ENCODE results near the gene ICOS.

Gene ICOS

DNA sequence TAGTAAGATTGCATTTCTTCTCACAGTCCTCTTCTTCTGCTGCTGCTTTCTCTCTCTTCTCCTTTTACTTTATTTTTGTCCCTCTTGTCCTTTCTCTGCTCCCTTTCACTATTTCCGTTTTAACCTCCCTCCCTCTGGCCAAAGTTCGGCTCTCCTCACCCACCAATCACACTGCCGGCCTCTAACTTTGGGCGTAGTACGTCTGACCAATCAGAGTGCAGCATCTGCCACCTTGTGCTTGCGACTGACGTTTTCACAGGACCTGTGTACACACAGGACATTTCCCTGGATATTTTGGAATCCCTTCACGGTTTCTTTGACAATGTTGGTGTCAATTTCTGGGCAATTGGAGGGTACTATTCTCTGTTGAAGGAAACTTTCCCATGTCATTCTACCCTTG, 22.6 kb upstream of the ICOS start:
- H3K9me3 ChIP-seq (ENCODE audit: control insufficient read depth, low read length), result no peaks in the 10 kb centered on the region
- no peaks in the 10 kb centered on the region for H3K79me2 ChIP-seq
- TF ChIP-seq, protein P1, sequence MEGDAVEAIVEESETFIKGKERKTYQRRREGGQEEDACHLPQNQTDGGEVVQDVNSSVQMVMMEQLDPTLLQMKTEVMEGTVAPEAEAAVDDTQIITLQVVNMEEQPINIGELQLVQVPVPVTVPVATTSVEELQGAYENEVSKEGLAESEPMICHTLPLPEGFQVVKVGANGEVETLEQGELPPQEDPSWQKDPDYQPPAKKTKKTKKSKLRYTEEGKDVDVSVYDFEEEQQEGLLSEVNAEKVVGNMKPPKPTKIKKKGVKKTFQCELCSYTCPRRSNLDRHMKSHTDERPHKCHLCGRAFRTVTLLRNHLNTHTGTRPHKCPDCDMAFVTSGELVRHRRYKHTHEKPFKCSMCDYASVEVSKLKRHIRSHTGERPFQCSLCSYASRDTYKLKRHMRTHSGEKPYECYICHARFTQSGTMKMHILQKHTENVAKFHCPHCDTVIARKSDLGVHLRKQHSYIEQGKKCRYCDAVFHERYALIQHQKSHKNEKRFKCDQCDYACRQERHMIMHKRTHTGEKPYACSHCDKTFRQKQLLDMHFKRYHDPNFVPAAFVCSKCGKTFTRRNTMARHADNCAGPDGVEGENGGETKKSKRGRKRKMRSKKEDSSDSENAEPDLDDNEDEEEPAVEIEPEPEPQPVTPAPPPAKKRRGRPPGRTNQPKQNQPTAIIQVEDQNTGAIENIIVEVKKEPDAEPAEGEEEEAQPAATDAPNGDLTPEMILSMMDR (IDR thresholded peaks at IDR 0.05), result no peak
- H3K27me3 ChIP-seq (ENCODE audit: control insufficient read depth, insufficient read depth, low read length), result no peaks in the 10 kb centered on the region
- no peak overlapping the region for H3K9ac ChIP-seq
- H3K27ac ChIP-seq, result no peak overlapping the region
- H3K4me3 ChIP-seq (ENCODE audit: low read depth, low read length), result no peak overlapping the region
- no peaks in the 10 kb centered on the region for H3K36me3 ChIP-seq (ENCODE audit: control insufficient read depth, insufficient read depth, low read length)
- no peak overlapping the region for H3K4me2 ChIP-seq (ENCODE audit: low read length)
- no peaks in the 10 kb centered on the region for H3K4me1 ChIP-seq
- peak overlapping the region; percentile 42 for H2AFZ ChIP-seq

DNA sequence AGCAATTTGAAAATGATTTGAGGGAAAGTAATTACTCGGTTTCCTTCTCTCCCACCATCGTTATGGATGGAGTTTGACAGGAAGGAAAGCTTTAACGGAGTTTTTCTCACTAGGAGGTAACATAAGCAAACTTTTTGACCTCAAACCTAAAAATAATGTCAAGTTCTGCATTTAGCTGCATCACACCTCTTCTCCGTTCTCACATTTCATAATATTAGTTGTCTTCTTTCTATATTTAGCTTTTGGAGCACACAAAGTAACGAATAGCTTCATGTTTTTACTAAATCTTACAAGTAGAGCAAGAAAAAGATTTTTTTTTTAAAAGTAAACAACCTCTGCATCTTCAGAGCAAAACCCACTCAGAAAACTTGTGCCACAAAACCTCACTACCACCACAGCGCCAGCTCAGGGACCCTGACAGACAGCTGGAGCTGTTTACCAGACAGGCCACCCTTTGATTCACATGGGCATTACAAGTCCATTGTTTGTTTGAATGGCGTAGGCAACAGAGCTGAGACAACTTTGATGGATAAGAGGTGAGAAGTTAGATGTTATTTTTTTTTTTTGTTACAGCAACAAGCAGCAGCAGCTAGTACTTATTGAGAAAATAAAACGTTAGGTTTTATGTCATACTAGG, 21.9 kb upstream of the ICOS start:
- Histone ChIP-seq H3K4me2 (ENCODE audit: low read length) (no peak overlapping the region), H3K4me1 (no peaks in the 10 kb centered on the region), H3K79me2 (no peaks in the 10 kb centered on the region), H3K9me3 (ENCODE audit: control insufficient read depth, low read length) (no peaks in the 10 kb centered on the region), H3K9ac (no peak overlapping the region), H3K36me3 (ENCODE audit: control insufficient read depth, insufficient read depth, low read length) (no peaks in the 10 kb centered on the region), H2AFZ (peak overlapping the region; percentile 42), H3K27me3 (ENCODE audit: control insufficient read depth, insufficient read depth, low read length) (no peaks in the 10 kb centered on the region), H3K4me3 (ENCODE audit: low read depth, low read length) (no peak overlapping the region), H3K27ac (no peak overlapping the region)
- TF ChIP-seq, protein P1 (IDR thresholded peaks at IDR 0.05), result no peak

DNA sequence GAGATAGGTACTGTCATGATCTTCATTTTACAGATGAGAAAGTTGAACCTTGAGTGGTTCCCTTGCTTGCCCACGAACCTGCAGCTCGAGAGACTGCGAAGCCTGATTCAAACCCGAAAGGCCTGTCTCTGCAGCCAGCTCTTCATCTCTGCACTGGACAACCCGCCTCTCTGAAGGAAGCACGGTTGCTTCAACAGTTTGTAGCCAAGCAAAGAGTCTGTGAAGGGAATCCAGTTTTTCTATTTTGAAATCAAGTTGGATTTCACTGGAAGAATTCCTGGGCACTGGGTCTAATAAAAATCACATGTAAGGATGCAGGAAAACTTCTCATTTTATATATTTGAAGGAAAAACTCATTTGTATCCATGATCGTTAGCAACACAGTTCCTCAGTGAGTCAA, 21.3 kb upstream of the ICOS start:
- H3K36me3 ChIP-seq (ENCODE audit: control insufficient read depth, insufficient read depth, low read length), result no peaks in the 10 kb centered on the region
- H3K9ac ChIP-seq, result no peak overlapping the region
- H3K4me3 ChIP-seq (ENCODE audit: low read depth, low read length), result no peak overlapping the region
- H3K27me3 ChIP-seq (ENCODE audit: control insufficient read depth, insufficient read depth, low read length), result no peaks in the 10 kb centered on the region
- H3K27ac ChIP-seq, result no peak overlapping the region
- TF ChIP-seq, protein P1 (IDR thresholded peaks at IDR 0.05), result no peak
- no peaks in the 10 kb centered on the region for H3K9me3 ChIP-seq (ENCODE audit: control insufficient read depth, low read length)
- no peak overlapping the region for H2AFZ ChIP-seq
- H3K79me2 ChIP-seq, result no peaks in the 10 kb centered on the region
- H3K4me2 ChIP-seq (ENCODE audit: low read length), result no peak overlapping the region
- H3K4me1 ChIP-seq, result no peaks in the 10 kb centered on the region

DNA sequence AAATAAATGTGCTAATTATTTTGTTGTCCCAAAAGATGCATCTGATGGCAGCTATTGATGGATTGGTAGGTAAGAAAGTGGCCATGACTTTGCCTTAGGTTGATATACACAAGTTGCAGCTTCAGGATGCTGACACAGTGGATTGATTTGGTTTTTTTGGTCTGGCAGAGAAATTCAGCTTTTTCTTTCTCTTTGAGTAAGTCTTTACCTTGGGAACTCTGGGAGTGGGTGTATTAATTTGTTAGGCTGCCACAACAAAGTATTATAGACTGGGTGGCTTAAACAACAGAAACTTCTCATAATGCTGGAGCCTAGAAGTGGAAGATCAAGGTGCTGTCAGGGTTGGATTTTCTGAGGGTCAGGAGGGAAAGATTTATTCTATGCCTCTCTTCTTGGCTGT, 19.8 kb upstream of the ICOS start:
- Histone ChIP-seq H3K27me3 (ENCODE audit: control insufficient read depth, insufficient read depth, low read length) (no peaks in the 10 kb centered on the region), H3K9me3 (ENCODE audit: control insufficient read depth, low read length) (no peaks in the 10 kb centered on the region), H3K4me1 (no peaks in the 10 kb centered on the region), H2AFZ (no peak overlapping the region), H3K9ac (no peak overlapping the region), H3K4me3 (ENCODE audit: low read depth, low read length) (no peak overlapping the region), H3K36me3 (ENCODE audit: control insufficient read depth, insufficient read depth, low read length) (no peaks in the 10 kb centered on the region), H3K79me2 (no peaks in the 10 kb centered on the region), H3K4me2 (ENCODE audit: low read length) (no peak overlapping the region), H3K27ac (no peak overlapping the region)
- TF ChIP-seq, protein P1 (IDR thresholded peaks at IDR 0.05), result no peak

DNA sequence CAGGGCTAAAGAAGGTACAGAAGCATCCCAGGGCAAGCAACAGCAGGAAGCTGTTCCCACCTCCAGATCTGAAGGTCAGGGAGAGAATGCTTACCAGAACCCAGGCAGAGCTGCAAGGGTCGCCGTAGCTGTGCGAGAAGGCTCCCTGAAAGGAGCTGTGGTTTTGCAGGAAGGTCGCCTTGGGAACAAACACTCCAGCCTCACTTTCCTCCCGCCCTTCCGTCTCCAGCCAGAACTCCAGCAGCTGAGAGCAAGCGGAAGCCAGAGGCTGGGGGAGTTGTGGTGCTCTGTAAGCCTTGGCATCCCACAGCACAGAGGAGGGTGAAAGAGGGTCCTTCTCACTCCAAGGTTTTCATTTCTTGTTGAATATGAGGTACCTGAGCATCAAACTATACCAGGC, 18.3 kb upstream of the ICOS start:
- Histone ChIP-seq H3K9ac (no peak overlapping the region), H3K36me3 (ENCODE audit: control insufficient read depth, insufficient read depth, low read length) (no peaks in the 10 kb centered on the region), H3K9me3 (ENCODE audit: control insufficient read depth, low read length) (no peaks in the 10 kb centered on the region), H3K4me3 (ENCODE audit: low read depth, low read length) (no peak overlapping the region), H3K4me2 (ENCODE audit: low read length) (no peak overlapping the region), H2AFZ (no peak overlapping the region), H3K79me2 (no peaks in the 10 kb centered on the region), H3K4me1 (no peaks in the 10 kb centered on the region), H3K27me3 (ENCODE audit: control insufficient read depth, insufficient read depth, low read length) (no peaks in the 10 kb centered on the region), H3K27ac (no peak overlapping the region)
- TF ChIP-seq, protein P1 (IDR thresholded peaks at IDR 0.05), result no peak
